ENCODE results near the gene LRG1.

Gene LRG1

DNA sequence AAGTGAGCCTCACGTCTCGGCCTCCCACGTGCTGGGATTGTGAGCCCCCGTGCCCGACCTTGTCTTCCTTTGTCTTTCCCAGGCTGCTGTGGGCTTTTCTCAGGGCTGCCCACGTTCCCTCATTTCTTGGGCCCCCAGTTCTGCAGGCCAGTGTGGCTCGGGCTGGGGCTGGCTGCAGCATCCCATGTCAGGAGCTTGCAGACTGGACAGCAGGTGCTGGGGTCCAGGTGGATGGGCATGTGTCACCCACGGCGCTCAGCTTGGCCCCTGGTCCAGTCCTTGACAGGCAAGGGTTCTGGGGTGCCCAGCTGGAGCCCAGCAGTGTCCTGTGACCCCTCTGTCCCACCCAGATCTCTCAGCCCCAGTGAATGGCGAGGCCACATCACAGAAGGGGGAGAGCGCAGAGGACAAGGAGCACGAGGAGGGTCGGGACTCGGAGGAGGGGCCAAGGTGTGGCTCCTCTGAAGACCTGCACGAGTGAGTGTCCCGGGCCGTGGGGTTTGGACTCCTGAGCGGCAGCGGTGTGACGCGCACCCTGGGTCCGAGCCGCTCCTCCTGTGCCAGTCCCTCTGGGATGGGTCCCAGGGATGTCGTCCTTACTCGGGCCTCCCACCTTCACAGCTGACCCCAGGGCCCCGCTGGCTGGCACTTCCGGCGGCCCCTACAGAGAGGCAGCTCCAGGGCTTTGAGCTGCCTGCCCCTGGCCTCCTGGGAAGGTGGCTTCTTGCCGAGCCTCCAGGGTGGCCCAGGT lies 38.8 kb downstream of the LRG1 start:
- in situ Hi-C loops (cut with MboI; ENCODE audit: low sequenced_read_pairs, unreplicated experiment): no loop called here
- no peak for DNase-seq (ENCODE audit: low spot score)
- TF ChIP-seq CTCF (IDR thresholded peaks at IDR 0.05; ENCODE audit: borderline replicate concordance, control extremely low read depth, extremely low read depth, insufficient read depth, missing control alignments): no peak

DNA sequence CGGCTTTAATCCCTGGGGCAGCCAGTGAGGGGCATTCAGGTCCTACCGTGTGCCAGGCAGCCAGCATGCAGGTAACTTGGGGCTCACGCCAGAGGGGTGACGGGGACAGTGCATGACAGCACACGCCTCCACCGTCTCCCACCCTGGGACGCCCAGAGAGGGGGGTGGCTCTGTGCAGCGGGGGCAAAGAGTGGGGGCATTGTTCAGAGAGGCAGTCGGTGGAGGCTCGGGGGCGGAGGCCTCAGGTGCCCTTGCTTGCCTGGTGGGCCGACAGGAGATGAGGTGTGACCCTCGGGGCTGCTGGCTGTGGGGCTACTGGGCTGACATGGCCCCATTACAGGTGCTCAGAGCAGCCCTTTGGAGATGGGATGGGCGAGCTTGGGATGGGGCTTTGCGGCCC lies 40.0 kb downstream of the LRG1 start:
- in situ Hi-C loops (cut with MboI; ENCODE audit: low sequenced_read_pairs, unreplicated experiment): no loop called here
- no peak for TF ChIP-seq CTCF (IDR thresholded peaks at IDR 0.05; ENCODE audit: borderline replicate concordance, control extremely low read depth, extremely low read depth, insufficient read depth, missing control alignments)
- no peak for DNase-seq (ENCODE audit: low spot score)

GRCh38 chr19:4499318-4499717 lies 40.5 kb downstream of the LRG1 start:
- TF ChIP-seq CTCF (IDR thresholded peaks at IDR 0.05; ENCODE audit: borderline replicate concordance, control extremely low read depth, extremely low read depth, insufficient read depth, missing control alignments): no peak
- no peak for DNase-seq (ENCODE audit: low spot score)

DNA sequence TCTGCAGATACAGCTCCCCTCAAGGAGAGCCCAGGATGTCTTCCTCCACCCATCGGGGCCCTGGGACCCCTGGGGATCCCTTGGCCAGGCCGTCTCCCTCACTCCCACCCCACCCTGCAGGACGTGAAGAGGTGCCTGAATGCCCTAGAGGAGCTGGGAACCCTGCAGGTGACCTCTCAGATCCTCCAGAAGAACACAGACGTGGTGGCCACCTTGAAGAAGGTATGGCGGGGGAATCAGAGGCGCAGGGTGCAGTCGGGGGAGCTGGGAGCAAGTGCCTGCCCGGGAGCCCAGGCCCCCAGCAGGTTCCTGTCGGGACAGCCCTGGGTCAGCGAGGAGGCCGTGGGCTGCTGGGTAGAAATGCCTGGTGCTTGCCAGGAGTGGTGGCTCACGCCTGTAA lies 41.1 kb downstream of the LRG1 start:
- in situ Hi-C loops (cut with MboI; ENCODE audit: low sequenced_read_pairs, unreplicated experiment): no loop called here
- TF ChIP-seq CTCF (IDR thresholded peaks at IDR 0.05; ENCODE audit: borderline replicate concordance, control extremely low read depth, extremely low read depth, insufficient read depth, missing control alignments): no peak
- no peak for DNase-seq (ENCODE audit: low spot score)

More at GRCh38 chr19:4499318-4499717, 40.5 kb downstream of the LRG1 start:
- in situ Hi-C loops (cut with MboI; ENCODE audit: low sequenced_read_pairs, unreplicated experiment): no loop called here

DNA sequence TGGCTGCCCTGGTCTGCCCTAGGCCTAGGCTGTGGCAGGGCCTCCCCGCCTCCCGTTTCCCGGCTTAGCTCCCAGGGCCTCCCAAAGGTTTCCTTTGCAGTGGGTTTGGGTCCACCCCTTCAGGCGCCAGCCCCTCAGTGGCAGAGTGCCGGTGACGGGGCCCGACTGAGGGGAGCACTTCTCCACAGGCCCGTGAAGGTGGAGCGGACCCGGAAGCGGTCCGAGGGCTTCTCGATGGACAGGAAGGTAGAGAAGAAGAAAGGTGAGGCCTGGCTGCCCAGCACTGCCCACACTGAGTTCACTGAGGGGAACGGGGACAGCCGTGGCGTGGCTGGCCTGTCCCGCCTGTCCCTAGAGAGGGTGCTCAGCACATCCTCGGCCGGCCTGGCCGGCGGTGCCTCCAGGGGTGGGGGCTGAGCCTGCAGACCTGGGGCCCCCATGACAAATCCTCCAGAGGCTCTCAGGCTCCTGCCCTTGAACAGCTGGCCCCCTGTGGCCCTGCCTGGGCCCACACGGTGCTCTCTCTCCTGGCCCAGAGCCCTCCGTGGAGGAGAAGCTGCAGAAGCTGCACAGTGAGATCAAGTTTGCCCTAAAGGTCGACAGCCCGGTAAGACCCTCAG lies 42.0 kb downstream of the LRG1 start:
- no peak for DNase-seq (ENCODE audit: low spot score)
- TF ChIP-seq CTCF (IDR thresholded peaks at IDR 0.05; ENCODE audit: borderline replicate concordance, control extremely low read depth, extremely low read depth, insufficient read depth, missing control alignments): no peak
- in situ Hi-C loops (cut with MboI; ENCODE audit: low sequenced_read_pairs, unreplicated experiment): no loop called here

- in situ Hi-C loops (cut with MboI; ENCODE audit: low sequenced_read_pairs, unreplicated experiment): no loop called here
- DNase-seq (ENCODE audit: low spot score): no peak
- TF ChIP-seq CTCF (IDR thresholded peaks at IDR 0.05; ENCODE audit: borderline replicate concordance, control extremely low read depth, extremely low read depth, insufficient read depth, missing control alignments): no peak
Measured at GRCh38 chr19:4496304-4496703, 43.5 kb downstream of the LRG1 start.

Measured in GM13976 (cell line).